Measurements from ENCODE around the gene HOMER3.
"Not testable (repeated sequence)": the region's sequence is repeated elsewhere in the genome, so short reads cannot be mapped to it uniquely, and the experiment has no call there.

HOMER3 gene

GRCh38 chr19:18952364-18953003 lies 11.5 kb upstream of the HOMER3 start:
- not testable (repeated sequence) for DNase-seq

GRCh38 chr19:18951721-18952281 lies 10.8 kb upstream of the HOMER3 start:
- no peak for DNase-seq

GRCh38 chr19:18949858-18950257 lies 8.8 kb upstream of the HOMER3 start:
- DNase-seq, result no peak

- DNase-seq, result no peak
These were observed 7.9 kb upstream of the HOMER3 start for GRCh38 chr19:18948976-18949356.

- DNase-seq, result no peak
These were observed 7.3 kb upstream of the HOMER3 start for GRCh38 chr19:18948075-18948975.

- DNase-seq, result no peak
These were observed 5.9 kb upstream of the HOMER3 start for GRCh38 chr19:18946918-18947317.

- DNase-seq, result no peak
These were observed 5.3 kb upstream of the HOMER3 start for GRCh38 chr19:18946335-18946734.

GRCh38 chr19:18945297-18945696 lies 4.3 kb upstream of the HOMER3 start:
- DNase-seq, result no peak

GRCh38 chr19:18943465-18943864 lies 2.4 kb upstream of the HOMER3 start:
- DNase-seq, result no peak

- DNase-seq, result no peak
These were observed 1.7 kb upstream of the HOMER3 start for GRCh38 chr19:18942692-18943091.

GRCh38 chr19:18941628-18942354 lies 774 bp upstream of the HOMER3 start:
- no peak for DNase-seq

- DNase-seq, result no peak
These were observed 872 bp downstream of the HOMER3 start for GRCh38 chr19:18939922-18940768.

GRCh38 chr19:18939163-18939562 lies 1.9 kb downstream of the HOMER3 start:
- no peak for DNase-seq

GRCh38 chr19:18933297-18933696 lies 7.7 kb downstream of the HOMER3 start:
- no peak for DNase-seq

- peak; percentile 90 for DNase-seq
These were observed 8.7 kb downstream of the HOMER3 start for GRCh38 chr19:18932216-18932841.

- DNase-seq, result no peak
These were observed 9.5 kb downstream of the HOMER3 start for GRCh38 chr19:18931316-18932162.

GRCh38 chr19:18929311-18929710 lies 11.7 kb downstream of the HOMER3 start:
- no peak for DNase-seq

GRCh38 chr19:18928018-18928805 lies 12.8 kb downstream of the HOMER3 start:
- no peak for DNase-seq

GRCh38 chr19:18924684-18925213 lies 16.3 kb downstream of the HOMER3 start:
- no peak for DNase-seq
